PFSK-1 (cell line): ENCODE results near the gene GRIK3.

Experiments used
- FOXP2 ChIP-seq: optimal IDR thresholded peaks from 2 replicates; pipeline ENCODE3; 2011; ENCODE audit warnings: borderline replicate concordance, control low read depth, inconsistent platforms; ENCODE audit not compliant: insufficient read depth; ENCODE audit errors: extremely low read length, extremely low read depth
- POLR2AphosphoS5 ChIP-seq: IDR thresholded peaks from 2 replicates; pipeline ENCODE4 v1.6.1; 2012; ENCODE audit warnings: low read depth, mild to moderate bottlenecking, control low read depth, low read length, moderate library complexity
- SIN3A ChIP-seq: IDR thresholded peaks from 2 replicates; pipeline ENCODE4 v1.6.1; 2012; ENCODE audit warnings: mild to moderate bottlenecking, low read length, moderate library complexity, borderline replicate concordance; ENCODE audit not compliant: insufficient read depth
- TAF1 ChIP-seq: IDR thresholded peaks from 2 replicates; pipeline ENCODE4 v1.6.1; 2012; ENCODE audit warnings: low read length, control low read depth, borderline replicate concordance; ENCODE audit not compliant: insufficient read depth
- TF ChIP-seq, protein P1 (sequence below), 2 experiments: IDR thresholded peaks; 2 replicates each; pipeline versions ENCODE4 v1.6.1 to v1.8.0; 2011 to 2012; ENCODE audit warnings: low read depth in 2 of 2, low read length in 2 of 2, control low read depth in 1 of 2, inconsistent platforms in 1 of 2, mild to moderate bottlenecking in 1 of 2, moderate library complexity in 1 of 2; ENCODE audit not compliant: insufficient read depth in 1 of 2

GRIK3 gene

DNA sequence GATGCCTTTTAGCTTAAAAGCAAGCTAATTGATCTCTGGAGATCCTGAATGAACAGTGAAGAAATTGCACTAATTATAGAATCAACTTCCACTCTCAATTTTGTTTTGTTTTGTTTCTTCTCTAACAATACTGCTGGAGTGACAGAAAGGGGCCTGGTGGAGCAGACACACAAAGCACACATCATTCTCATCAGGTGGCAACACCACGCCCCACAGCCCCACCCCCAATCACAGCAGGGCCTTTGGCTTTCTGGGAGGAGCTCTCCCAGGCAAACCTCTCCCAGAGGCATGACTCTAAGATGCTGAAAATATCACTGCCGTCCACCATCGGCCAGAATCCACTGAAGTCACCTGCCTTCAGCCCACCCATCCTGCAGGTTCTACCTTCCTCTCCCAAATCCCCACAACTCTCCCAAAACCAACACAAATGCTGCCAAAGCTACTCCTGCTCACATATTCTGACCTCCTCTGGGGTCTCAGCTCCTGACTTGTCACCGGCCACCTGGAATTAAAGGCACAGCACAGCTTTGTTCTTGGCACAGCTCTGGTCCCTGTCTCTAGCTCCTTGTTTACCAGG, 120.7 kb downstream of the GRIK3 start:
- TF ChIP-seq, protein P1, sequence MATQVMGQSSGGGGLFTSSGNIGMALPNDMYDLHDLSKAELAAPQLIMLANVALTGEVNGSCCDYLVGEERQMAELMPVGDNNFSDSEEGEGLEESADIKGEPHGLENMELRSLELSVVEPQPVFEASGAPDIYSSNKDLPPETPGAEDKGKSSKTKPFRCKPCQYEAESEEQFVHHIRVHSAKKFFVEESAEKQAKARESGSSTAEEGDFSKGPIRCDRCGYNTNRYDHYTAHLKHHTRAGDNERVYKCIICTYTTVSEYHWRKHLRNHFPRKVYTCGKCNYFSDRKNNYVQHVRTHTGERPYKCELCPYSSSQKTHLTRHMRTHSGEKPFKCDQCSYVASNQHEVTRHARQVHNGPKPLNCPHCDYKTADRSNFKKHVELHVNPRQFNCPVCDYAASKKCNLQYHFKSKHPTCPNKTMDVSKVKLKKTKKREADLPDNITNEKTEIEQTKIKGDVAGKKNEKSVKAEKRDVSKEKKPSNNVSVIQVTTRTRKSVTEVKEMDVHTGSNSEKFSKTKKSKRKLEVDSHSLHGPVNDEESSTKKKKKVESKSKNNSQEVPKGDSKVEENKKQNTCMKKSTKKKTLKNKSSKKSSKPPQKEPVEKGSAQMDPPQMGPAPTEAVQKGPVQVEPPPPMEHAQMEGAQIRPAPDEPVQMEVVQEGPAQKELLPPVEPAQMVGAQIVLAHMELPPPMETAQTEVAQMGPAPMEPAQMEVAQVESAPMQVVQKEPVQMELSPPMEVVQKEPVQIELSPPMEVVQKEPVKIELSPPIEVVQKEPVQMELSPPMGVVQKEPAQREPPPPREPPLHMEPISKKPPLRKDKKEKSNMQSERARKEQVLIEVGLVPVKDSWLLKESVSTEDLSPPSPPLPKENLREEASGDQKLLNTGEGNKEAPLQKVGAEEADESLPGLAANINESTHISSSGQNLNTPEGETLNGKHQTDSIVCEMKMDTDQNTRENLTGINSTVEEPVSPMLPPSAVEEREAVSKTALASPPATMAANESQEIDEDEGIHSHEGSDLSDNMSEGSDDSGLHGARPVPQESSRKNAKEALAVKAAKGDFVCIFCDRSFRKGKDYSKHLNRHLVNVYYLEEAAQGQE (IDR thresholded peaks at IDR 0.05; ENCODE audit: insufficient read depth in 1 of 2, low read depth in 2 of 2, low read length in 2 of 2) = no peak
- no peak for TF ChIP-seq FOXP2
- no peak for TF ChIP-seq SIN3A
- TF ChIP-seq POLR2AphosphoS5 = no peak
- no peak for TF ChIP-seq TAF1

DNA sequence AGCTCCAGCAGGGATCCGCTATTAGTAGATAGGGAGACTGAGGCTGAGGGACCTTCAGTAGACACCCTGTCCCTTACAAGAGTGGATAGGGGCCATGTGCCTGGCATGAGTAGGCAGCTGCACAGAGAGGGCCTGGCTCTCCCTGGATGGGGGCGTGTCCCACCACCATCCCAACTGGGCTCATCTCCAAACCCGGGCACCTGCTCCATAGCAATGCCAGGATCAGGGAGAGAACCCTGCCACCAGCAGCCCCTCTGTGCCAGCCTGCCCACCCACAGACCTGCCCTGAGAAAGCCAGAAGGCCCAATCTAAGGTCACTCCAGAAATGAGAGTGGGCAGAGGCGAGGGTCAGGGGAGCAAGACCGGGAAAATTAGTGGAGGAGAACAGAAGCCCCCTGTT, 121.3 kb downstream of the GRIK3 start:
- TF ChIP-seq FOXP2 (no peak), TAF1 (no peak), SIN3A (no peak), POLR2AphosphoS5 (no peak)
- TF ChIP-seq, protein P1 (IDR thresholded peaks at IDR 0.05; ENCODE audit: insufficient read depth in 1 of 2, low read depth in 2 of 2, low read length in 2 of 2) = no peak

DNA sequence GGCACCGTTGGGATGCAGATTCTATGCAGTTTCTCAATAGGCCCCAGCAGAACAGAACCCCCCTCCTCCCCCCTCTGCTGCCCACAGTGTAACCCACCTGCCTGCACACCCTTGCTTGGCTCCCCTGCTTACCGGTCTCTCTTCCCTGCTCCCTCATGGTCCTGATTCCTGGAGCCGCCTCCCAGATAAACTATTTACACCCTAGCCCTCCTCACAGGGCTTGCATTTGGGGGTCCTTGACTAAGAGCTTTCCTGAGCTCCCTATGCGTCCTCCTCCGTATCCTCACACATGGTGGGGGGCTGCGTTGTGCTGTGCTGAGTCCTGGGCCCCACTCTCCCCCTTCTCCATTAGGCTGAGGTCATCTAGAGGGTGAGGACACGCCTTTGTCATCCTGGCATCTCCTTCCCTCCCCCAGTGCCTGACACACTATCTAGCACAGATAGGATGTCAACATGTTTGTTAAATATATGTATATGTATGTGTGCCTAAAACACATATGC, 121.9 kb downstream of the GRIK3 start:
- no peak for TF ChIP-seq TAF1

DNA sequence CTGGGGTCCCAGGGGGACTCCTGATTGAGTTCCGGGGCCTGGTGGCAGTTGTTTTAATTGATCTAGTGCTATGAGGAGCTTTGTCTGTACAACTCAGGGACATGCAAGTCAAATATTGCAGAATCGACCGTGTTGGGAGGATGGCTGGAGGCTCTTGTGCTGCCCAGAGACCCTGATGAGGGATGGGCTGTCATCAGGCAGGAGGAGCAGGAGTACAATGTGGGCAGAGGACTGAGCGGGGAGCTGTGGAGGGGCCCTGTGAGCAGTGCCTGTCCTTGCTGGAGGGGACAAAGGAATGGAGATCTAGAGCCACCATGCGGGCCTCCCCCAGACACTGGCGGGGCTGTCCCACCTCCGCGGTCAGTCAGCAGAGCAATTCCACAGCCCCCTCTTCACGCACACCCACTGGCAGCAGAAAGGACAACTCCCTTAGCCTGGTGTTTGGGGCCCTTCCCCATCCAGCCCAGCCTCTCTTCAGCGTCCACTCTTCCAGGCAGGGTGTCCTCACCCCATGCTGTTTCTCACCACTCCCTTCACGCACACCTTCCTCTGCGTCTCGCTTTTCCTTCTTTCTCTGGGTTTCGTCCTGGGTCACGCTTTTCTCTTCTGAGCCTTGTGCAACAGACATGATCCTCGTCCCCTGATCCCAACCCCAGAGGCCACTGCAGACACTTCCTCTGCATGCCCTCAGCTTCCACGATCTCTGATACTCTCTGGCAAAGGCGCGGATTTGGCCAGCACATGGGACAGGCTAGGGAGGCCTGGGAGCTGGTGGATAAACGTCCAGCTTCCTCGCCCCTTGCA, 122.6 kb downstream of the GRIK3 start:
- TF ChIP-seq, protein P1 (IDR thresholded peaks at IDR 0.05; ENCODE audit: insufficient read depth in 1 of 2, low read depth in 2 of 2, low read length in 2 of 2) = no peak
- TF ChIP-seq SIN3A (no peak), TAF1 (no peak), POLR2AphosphoS5 (no peak), FOXP2 (no peak)

DNA sequence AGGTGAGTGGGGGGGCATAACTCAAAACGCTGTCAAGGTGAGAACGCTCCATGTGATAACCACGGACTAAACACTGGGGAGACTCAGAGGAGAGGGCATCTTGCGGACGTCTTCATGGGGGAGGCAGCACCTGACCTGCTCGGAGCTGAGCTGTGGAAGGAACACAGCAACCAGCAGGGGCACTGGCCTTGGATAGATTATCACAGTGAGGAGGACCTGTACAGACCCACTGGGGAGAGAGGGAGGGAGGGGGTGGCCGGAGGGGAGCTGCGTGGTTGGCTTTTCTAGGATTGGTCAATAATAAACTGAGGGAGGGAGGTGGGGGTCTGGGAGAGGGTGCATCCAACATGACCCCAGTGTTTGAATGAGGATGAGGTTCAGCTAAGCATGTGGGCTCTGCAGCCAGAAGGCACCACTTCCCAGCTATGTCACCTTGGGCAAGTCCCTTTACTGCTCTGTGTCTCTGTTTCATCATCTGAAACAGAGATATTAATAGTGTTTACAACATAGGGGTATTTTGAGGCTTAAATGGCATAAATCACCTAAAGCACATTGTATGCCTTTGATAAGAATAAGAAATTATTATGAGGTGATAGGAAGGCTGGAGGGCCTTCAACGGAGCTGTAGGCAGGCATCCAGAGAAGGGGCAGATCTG, 123.3 kb downstream of the GRIK3 start:
- no peak for TF ChIP-seq FOXP2
- TF ChIP-seq SIN3A = no peak
- TF ChIP-seq POLR2AphosphoS5 = no peak
- TF ChIP-seq, protein P1 (IDR thresholded peaks at IDR 0.05; ENCODE audit: insufficient read depth in 1 of 2, low read depth in 2 of 2, low read length in 2 of 2) = no peak
- no peak for TF ChIP-seq TAF1
